Naive thymus-derived CD4-positive, alpha-beta T cell (primary cell): ENCODE data around the gene OR7C1. TPM values are rescaled to one million over a fixed set of nuclear protein-coding genes. Genes with fewer than 3 reads are reported as not detected.
"Not testable (repeated sequence)": the region's sequence is repeated elsewhere in the genome, so short reads cannot be mapped to it uniquely, and the experiment has no call there.

Experiments
- ATAC-seq: fragments of 150-1000 bp; cut with Tn5 transposase; 2 replicates; pipeline ENCODE4 v1.10.0; 2021; ENCODE audit warnings: mild to moderate bottlenecking, moderate library complexity
- CTCF ChIA-PET: fragments of 350-600 bp; sonication (Branson Sonifier 250); formaldehyde crosslinking; loops from one replicate; lab custom pipeline; 2021; ENCODE audit warnings: antibody characterized with exemption; lab: Charles Lee
- POLR2A ChIA-PET: fragments of 350-600 bp; sonication (Branson Sonifier 250); formaldehyde crosslinking; loops from one replicate; lab custom pipeline; 2021; ENCODE audit warnings: antibody characterized with exemption, inconsistent platforms; lab: Charles Lee
- DNase-seq, 9 donors: peaks; one replicate each; pipeline versions ENCODE4 v3.0.0 to v3.0.0-alpha.2; 2020 to 2022; ENCODE audit warnings: mixed read lengths in 1 of 9
- H3K27ac ChIP-seq: one replicate; pipeline ENCODE4 v1.7.0; 2013; ENCODE audit warnings: mild to moderate bottlenecking, low read depth, low read length, moderate library complexity
- H3K27me3 ChIP-seq, 2 donors: one replicate each; pipeline ENCODE4 v1.7.0; 2013; ENCODE audit warnings: low read length in 2 of 2, mild to moderate bottlenecking in 2 of 2, moderate library complexity in 2 of 2; ENCODE audit not compliant: control insufficient read depth in 2 of 2, insufficient read depth in 2 of 2
- H3K36me3 ChIP-seq, 3 experiments: 1 replicate in 2 of 3; 2 replicates in 1 of 3; pipeline ENCODE4 v1.7.0; 2013; ENCODE audit warnings: low read length in 3 of 3, mild to moderate bottlenecking in 3 of 3, moderate library complexity in 1 of 3; ENCODE audit not compliant: insufficient read depth in 3 of 3, control insufficient read depth in 2 of 3
- H3K4me1 ChIP-seq, 2 donors: one replicate each; pipeline ENCODE4 v1.7.0; 2013; ENCODE audit warnings: low read length in 2 of 2, mild to moderate bottlenecking in 2 of 2, moderate library complexity in 1 of 2; ENCODE audit not compliant: control insufficient read depth in 2 of 2, insufficient read depth in 2 of 2
- H3K4me3 ChIP-seq: 2 replicates; pipeline ENCODE4 v1.7.0; 2013; ENCODE audit warnings: mild to moderate bottlenecking, low read length
- H3K9me3 ChIP-seq, 3 experiments: 1 replicate in 2 of 3; 2 replicates in 1 of 3; pipeline ENCODE4 v1.7.0; 2013; ENCODE audit warnings: low read length in 3 of 3; ENCODE audit not compliant: control insufficient read depth in 2 of 3
- H3K27ac Mint-ChIP-seq, 9 donors: one replicate each; pipeline ENCODE4 v1.8.0; 2020 to 2022; ENCODE audit warnings: mixed read lengths in 9 of 9, mild to moderate bottlenecking in 8 of 9, moderate library complexity in 5 of 9, inconsistent platforms in 2 of 9
- H3K27me3 Mint-ChIP-seq, 5 donors: one replicate each; pipeline ENCODE4 v1.8.0; 2021 to 2022; ENCODE audit warnings: mixed read lengths in 5 of 5, mild to moderate bottlenecking in 1 of 5
- H3K36me3 Mint-ChIP-seq, 5 donors: one replicate each; pipeline ENCODE4 v1.8.0; 2020 to 2022; ENCODE audit warnings: mixed read lengths in 5 of 5, mild to moderate bottlenecking in 3 of 5, inconsistent platforms in 1 of 5
- H3K4me1 Mint-ChIP-seq, 7 donors: one replicate each; pipeline ENCODE4 v1.8.0; 2020 to 2022; ENCODE audit warnings: mixed read lengths in 7 of 7, mild to moderate bottlenecking in 3 of 7, inconsistent platforms in 1 of 7
- H3K4me3 Mint-ChIP-seq, 10 donors: one replicate each; pipeline ENCODE4 v1.8.0; 2020 to 2022; ENCODE audit warnings: mild to moderate bottlenecking in 10 of 10, mixed read lengths in 10 of 10, moderate library complexity in 6 of 10, inconsistent platforms in 2 of 10
- H3K9me3 Mint-ChIP-seq, 11 donors: one replicate each; pipeline ENCODE4 v1.8.0; 2020 to 2022; ENCODE audit warnings: mixed read lengths in 11 of 11, mild to moderate bottlenecking in 4 of 11, inconsistent platforms in 1 of 11, moderate library complexity in 1 of 11
- intact Hi-C, 2 donors: fragments of 100-400 bp; cut with micrococcal nuclease; formaldehyde crosslinking; loops; one replicate each; pipeline ENCODE4 v1.15.1; 2023
- polyA plus RNA-seq, 2 donors: library from polyadenylated mRNA; unstranded; fragments of 300-500 nt; fragmentation: Illumina TruSeq; gene quantifications; one replicate each; pipeline ENCODE4 v1.2.3, GENCODE V29; 2021
- total RNA-seq, 6 experiments: library from RNA in 5 of 6; stranded (reverse) in 5 of 6; gene quantifications; 1 replicate in 5 of 6; 2 replicates in 1 of 6; pipeline ENCODE4 v1.2.3 and lab custom pipeline; 2021 to 2026

Gene OR7C1
- total and polyA plus RNA-seq, 7 experiments from 2014 or later, result not detected

DNA sequence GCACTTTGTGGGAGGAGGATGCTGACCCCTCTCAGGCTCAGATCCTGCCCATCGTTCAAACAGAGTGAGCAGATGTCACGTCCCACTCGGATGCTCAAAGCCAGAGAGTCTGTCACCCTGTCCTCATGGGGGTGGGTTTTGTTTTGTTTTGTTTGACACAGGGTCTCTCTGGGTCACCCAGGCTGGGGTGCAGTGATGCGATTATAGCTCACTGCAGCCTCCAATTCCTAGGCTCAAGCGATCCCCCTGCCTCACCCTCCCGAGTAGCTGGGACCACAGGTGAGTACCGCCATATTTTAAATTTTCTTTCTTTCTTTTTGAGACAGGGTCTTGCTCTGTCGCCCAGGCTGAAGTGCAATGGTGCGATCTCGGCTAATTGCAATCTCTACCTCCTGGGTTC is 60.6 kb downstream of the OR7C1 start:
- Histone ChIP-seq H3K27me3 (no peaks in the 10 kb centered on the region), H3K27ac (no peak overlapping the region), H3K4me1 (no peaks in the 10 kb centered on the region), H3K9me3 (no peaks in the 10 kb centered on the region), H3K4me3 (no peak overlapping the region), H3K36me3 (no peaks in the 10 kb centered on the region)
- H3K36me3 Mint-ChIP-seq, result no peaks in the 10 kb centered on the region
- peaks cover 5 to 17% (median 13%) of the 10 kb centered on the region in 7 donors for H3K4me1 Mint-ChIP-seq
- ATAC-seq, result no peak
- DNase-seq, result no peak
- H3K9me3 Mint-ChIP-seq, result peaks cover 0 to 6% (median 0%) of the 10 kb centered on the region in 11 donors
- no peak overlapping the region for H3K27ac Mint-ChIP-seq
- peaks cover 28 to 60% (median 38%) of the 10 kb centered on the region in 5 donors for H3K27me3 Mint-ChIP-seq
- ChIA-PET POLR2A (no interaction called here), CTCF (no interaction called here)
- H3K4me3 Mint-ChIP-seq, result no peak overlapping the region
- intact Hi-C loops, result no loop called here

DNA sequence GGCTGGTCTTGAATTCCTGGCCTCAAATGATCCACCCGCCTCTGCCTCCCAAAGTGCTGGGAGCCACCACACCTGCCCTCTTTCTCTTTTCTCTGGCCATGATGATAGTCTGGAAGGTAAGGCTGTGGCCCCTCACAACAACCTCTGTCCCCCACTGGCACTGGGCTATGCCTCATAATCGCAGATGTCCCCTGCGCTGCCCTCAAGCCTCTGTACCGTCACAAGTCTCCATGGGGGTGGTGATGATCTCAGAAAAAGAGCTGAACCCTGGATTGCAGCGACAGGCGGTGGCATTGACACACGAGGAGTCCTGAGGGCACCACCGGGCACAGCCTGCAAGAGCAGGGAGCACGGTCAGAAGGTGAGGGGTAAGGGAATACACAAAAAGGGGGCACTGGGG is 61.3 kb downstream of the OR7C1 start:
- H3K27me3 ChIP-seq, H3K4me3 ChIP-seq, CTCF ChIA-PET, H3K36me3 ChIP-seq, ATAC-seq, H3K36me3 Mint-ChIP-seq, H3K27ac ChIP-seq, H3K4me1 ChIP-seq, DNase-seq, H3K4me3 Mint-ChIP-seq, H3K9me3 ChIP-seq, H3K27ac Mint-ChIP-seq, intact Hi-C loops, H3K9me3 Mint-ChIP-seq, POLR2A ChIA-PET: not testable (repeated sequence)
- H3K4me1 Mint-ChIP-seq, result peaks cover 5 to 17% (median 13%) of the 10 kb centered on the region in 7 donors
- H3K27me3 Mint-ChIP-seq, result peaks cover 28 to 60% (median 35%) of the 10 kb centered on the region in 5 donors

DNA sequence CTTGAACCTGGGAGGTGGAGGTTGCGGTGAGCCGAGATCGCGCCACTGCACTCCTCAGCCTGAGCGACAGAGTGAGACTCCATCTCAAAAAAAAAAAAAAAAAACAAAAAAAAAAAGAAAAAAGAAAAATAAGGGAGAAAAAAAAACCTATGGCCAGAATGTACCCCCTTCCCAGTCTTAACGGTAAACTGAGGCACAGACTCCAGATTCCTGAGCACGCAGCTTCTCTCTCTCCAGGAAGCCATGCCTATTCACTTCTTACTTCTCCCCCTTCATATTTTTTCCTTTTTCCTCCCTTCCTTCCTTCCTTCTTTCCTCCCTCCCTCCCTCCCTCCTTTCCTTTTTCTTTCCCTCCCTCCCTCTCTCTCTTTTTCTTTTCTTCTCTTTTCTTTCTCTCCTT is 62.0 kb downstream of the OR7C1 start:
- no peak for DNase-seq
- H3K27ac Mint-ChIP-seq, result no peak overlapping the region
- ATAC-seq, result no peak
- H3K36me3 ChIP-seq, result no peaks in the 10 kb centered on the region
- peaks cover 24 to 62% (median 31%) of the 10 kb centered on the region in 5 donors for H3K27me3 Mint-ChIP-seq
- POLR2A ChIA-PET, result no interaction called here
- H3K4me3 Mint-ChIP-seq, result no peak overlapping the region
- CTCF ChIA-PET, result no interaction called here
- H3K9me3 ChIP-seq, result no peaks in the 10 kb centered on the region
- H3K27me3 ChIP-seq, result no peaks in the 10 kb centered on the region
- H3K4me1 Mint-ChIP-seq, result peaks cover 5 to 17% (median 13%) of the 10 kb centered on the region in 7 donors
- no peak overlapping the region for H3K27ac ChIP-seq
- no peak overlapping the region for H3K4me3 ChIP-seq
- peaks cover 0 to 6% (median 0%) of the 10 kb centered on the region in 11 donors for H3K9me3 Mint-ChIP-seq
- H3K36me3 Mint-ChIP-seq, result no peaks in the 10 kb centered on the region
- intact Hi-C loops, result no loop called here
- no peaks in the 10 kb centered on the region for H3K4me1 ChIP-seq

DNA sequence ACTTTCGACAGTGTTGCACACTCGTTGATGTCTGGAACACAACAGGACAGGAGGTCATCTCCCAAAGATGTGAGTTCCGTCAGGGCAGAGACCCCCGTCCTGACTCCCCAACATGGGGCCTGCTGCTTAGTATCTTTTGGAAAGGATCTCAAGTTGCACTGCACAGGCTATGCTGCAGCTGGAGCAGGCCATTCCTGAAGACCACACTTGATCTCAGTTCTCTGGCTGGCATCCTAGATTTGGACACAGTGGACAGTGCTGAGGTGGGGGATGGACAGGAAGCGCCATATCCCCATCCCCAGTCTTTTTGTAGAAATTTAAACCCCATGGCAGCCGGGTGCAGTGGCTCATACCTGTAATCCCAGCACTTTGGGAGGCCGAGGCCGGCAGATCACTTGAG is 62.5 kb downstream of the OR7C1 start:
- intact Hi-C loops, result no loop called here

DNA sequence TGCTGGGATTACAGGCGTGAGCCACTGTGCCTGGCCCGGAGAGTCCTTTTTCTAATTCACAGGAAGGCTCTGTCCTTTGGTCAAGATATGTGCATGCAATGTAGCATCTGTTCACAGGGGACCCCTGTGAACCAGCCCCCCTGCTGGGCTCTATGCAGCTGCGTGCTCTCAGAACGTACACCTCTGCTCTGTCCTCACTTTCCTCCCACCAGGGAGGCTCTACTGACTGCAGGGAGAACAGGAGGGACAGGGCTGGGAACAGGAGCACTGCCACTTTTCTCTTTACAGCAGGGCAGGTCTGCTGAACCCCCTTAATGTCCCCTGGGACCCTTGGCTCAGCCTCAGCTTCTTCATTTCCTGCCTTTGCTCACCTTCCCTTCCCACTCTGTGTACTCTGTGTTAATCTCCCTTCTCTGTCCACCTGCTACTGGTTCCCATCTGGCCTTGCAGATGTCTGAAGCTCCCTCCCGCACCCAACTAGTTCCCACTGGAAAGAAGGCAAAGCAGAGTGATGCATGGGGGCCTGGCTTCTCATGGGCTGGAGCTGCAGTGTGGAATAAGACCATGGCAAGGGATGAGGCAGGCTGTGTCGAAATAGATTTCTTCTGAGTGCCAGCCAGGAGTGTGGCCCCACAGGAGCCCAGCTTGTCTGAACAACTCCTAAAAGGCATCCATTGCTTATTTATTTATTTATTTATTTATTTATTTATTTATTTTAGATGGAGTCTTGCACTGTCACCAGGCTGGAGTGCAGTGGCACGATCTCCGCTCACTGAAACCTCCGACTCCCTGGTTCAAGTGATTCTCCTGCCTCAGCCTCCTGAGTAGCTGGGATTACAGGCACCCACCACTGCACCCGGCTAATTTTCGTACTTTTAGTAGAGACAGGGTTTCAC is 63.8 kb downstream of the OR7C1 start:
- ChIA-PET CTCF (no interaction called here), POLR2A (no interaction called here)
- Mint-ChIP-seq H3K9me3 (peaks cover 0 to 3% (median 0%) of the 10 kb centered on the region in 11 donors), H3K27me3 (peaks cover 9 to 63% (median 23%) of the 10 kb centered on the region in 5 donors), H3K27ac (no peak overlapping the region), H3K4me1 (peaks cover 4 to 10% (median 5%) of the 10 kb centered on the region in 7 donors), H3K36me3 (no peaks in the 10 kb centered on the region), H3K4me3 (no peak overlapping the region)
- no peaks in the 10 kb centered on the region for H3K27me3 ChIP-seq
- no peaks in the 10 kb centered on the region for H3K9me3 ChIP-seq
- intact Hi-C loops, result no loop called here
- no peaks in the 10 kb centered on the region for H3K36me3 ChIP-seq
- ATAC-seq, result no peak
- H3K27ac ChIP-seq, result no peak overlapping the region
- H3K4me1 ChIP-seq, result no peaks in the 10 kb centered on the region
- DNase-seq, result no peak
- no peak overlapping the region for H3K4me3 ChIP-seq

More for the DNA sequence above, 62.5 kb downstream of the OR7C1 start:
- H3K27ac ChIP-seq, result no peak overlapping the region
- ATAC-seq (no peak), DNase-seq (no peak)
- H3K27me3 ChIP-seq, result no peaks in the 10 kb centered on the region
- no peaks in the 10 kb centered on the region for H3K36me3 ChIP-seq
- POLR2A ChIA-PET, result no interaction called here
- Mint-ChIP-seq H3K27ac (no peak overlapping the region), H3K9me3 (peaks cover 0 to 3% (median 0%) of the 10 kb centered on the region in 11 donors), H3K4me3 (no peak overlapping the region), H3K27me3 (peaks cover 19 to 62% (median 26%) of the 10 kb centered on the region in 5 donors), H3K4me1 (peaks cover 5 to 17% (median 13%) of the 10 kb centered on the region in 7 donors), H3K36me3 (no peaks in the 10 kb centered on the region)
- no peaks in the 10 kb centered on the region for H3K9me3 ChIP-seq
- CTCF ChIA-PET, result no interaction called here
- no peak overlapping the region for H3K4me3 ChIP-seq
- H3K4me1 ChIP-seq, result no peaks in the 10 kb centered on the region

DNA sequence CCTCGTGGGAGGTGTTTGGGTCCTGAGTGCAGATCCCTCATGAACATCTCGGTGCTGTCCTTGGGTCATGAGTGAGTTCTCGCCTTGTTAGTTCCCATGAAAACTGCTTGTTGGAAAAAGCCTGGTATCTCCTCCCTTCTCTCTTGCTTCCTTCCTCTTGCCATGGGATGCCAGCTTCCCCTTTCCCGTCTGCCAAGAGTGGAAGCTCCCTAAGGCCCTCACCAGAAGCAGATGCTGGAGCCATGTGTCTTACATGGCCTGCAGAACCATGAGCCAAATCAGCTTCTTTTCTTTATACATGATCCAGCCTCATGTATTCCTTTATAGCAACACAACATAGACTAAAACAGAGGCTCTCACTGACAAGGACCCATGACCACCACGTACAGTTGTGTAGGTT is 64.8 kb downstream of the OR7C1 start:
- no peak overlapping the region for H3K4me3 Mint-ChIP-seq
- peaks cover 0 to 6% (median 0%) of the 10 kb centered on the region in 7 donors for H3K4me1 Mint-ChIP-seq
- Histone ChIP-seq H3K27me3 (no peaks in the 10 kb centered on the region), H3K4me1 (no peaks in the 10 kb centered on the region), H3K36me3 (no peaks in the 10 kb centered on the region), H3K27ac (no peak overlapping the region), H3K9me3 (no peaks in the 10 kb centered on the region), H3K4me3 (no peak overlapping the region)
- ChIA-PET POLR2A (no interaction called here), CTCF (no interaction called here)
- ATAC-seq (no peak), DNase-seq (no peak)
- peaks cover 0 to 61% (median 16%) of the 10 kb centered on the region in 5 donors for H3K27me3 Mint-ChIP-seq
- H3K36me3 Mint-ChIP-seq, result peaks cover 0 to 3% (median 0%) of the 10 kb centered on the region in 5 donors
- H3K9me3 Mint-ChIP-seq, result peaks cover 0 to 2% (median 0%) of the 10 kb centered on the region in 11 donors
- H3K27ac Mint-ChIP-seq, result no peak overlapping the region
- intact Hi-C loops, result no loop called here
